ENCODE measurements around the gene DYNC2LI1.
A peak's percentile ranks its signal among the peaks of the same experiment; 100 is the strongest.

DYNC2LI1 gene

GRCh38 chr2:43794956-43795355, 21.1 kb downstream of the DYNC2LI1 start:
- H3K4me3 ChIP-seq (ENCODE audit: low read length), result no peak overlapping the region
- no peak for DNase-seq (ENCODE audit: low read depth)
- peaks cover 10% of the 10 kb centered on the region for H3K4me1 ChIP-seq (ENCODE audit: control insufficient read depth, insufficient read depth, low read length)
- no peak overlapping the region for H3K9ac ChIP-seq (ENCODE audit: low read length)
- no peaks in the 10 kb centered on the region for H3K27me3 ChIP-seq (replicated peaks; ENCODE audit: control insufficient read depth, insufficient read depth, low read length)
- H3K9me3 ChIP-seq (ENCODE audit: control insufficient read depth, low read length), result no peaks in the 10 kb centered on the region
- H3K36me3 ChIP-seq (ENCODE audit: control insufficient read depth, insufficient read depth, low read length, severe bottlenecking), result peaks cover 19% of the 10 kb centered on the region

DNA sequence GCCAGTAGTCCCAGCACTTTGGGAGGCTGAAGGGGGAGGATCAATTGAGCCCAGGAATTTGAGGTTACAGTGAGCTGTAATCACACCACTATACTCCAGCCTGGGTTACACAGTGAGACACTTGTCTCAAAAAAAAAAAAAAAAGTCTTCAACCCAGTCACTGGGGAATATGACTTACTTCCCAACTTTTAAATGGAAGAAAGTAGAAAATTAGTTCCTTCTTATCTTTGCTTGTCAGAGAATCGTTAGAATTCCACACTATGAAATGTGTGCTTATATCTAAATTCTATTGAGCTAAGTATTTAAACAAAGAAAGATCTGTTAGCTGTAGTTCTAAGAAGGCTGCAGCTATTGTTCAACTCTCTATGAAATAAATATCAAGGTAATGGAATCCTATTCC, 22.4 kb downstream of the DYNC2LI1 start:
- Histone ChIP-seq H3K4me1 (ENCODE audit: control insufficient read depth, insufficient read depth, low read length) (peaks cover 2% of the 10 kb centered on the region), H3K9me3 (ENCODE audit: control insufficient read depth, low read length) (no peaks in the 10 kb centered on the region), H3K9ac (ENCODE audit: low read length) (no peak overlapping the region), H3K36me3 (ENCODE audit: control insufficient read depth, insufficient read depth, low read length, severe bottlenecking) (peaks cover 19% of the 10 kb centered on the region), H3K4me3 (ENCODE audit: low read length) (no peak overlapping the region), H3K27me3 (replicated peaks; ENCODE audit: control insufficient read depth, insufficient read depth, low read length) (no peaks in the 10 kb centered on the region)
- DNase-seq (ENCODE audit: low read depth), result no peak

- Histone ChIP-seq H3K36me3 (ENCODE audit: control insufficient read depth, insufficient read depth, low read length, severe bottlenecking) (peaks cover 12% of the 10 kb centered on the region), H3K27me3 (replicated peaks; ENCODE audit: control insufficient read depth, insufficient read depth, low read length) (no peaks in the 10 kb centered on the region), H3K9me3 (ENCODE audit: control insufficient read depth, low read length) (no peaks in the 10 kb centered on the region), H3K4me1 (ENCODE audit: control insufficient read depth, insufficient read depth, low read length) (no peaks in the 10 kb centered on the region), H3K9ac (ENCODE audit: low read length) (no peak overlapping the region), H3K4me3 (ENCODE audit: low read length) (no peak overlapping the region)
- no peak for DNase-seq (ENCODE audit: low read depth)
These were observed 24.5 kb downstream of the DYNC2LI1 start for GRCh38 chr2:43798300-43798699.

GRCh38 chr2:43800894-43801293, 27.1 kb downstream of the DYNC2LI1 start:
- DNase-seq (ENCODE audit: low read depth), result no peak
- Histone ChIP-seq H3K9me3 (ENCODE audit: control insufficient read depth, low read length) (no peaks in the 10 kb centered on the region), H3K9ac (ENCODE audit: low read length) (no peak overlapping the region), H3K27me3 (replicated peaks; ENCODE audit: control insufficient read depth, insufficient read depth, low read length) (no peaks in the 10 kb centered on the region), H3K4me1 (ENCODE audit: control insufficient read depth, insufficient read depth, low read length) (no peaks in the 10 kb centered on the region), H3K36me3 (ENCODE audit: control insufficient read depth, insufficient read depth, low read length, severe bottlenecking) (peaks cover 19% of the 10 kb centered on the region), H3K4me3 (ENCODE audit: low read length) (no peak overlapping the region)

DNA sequence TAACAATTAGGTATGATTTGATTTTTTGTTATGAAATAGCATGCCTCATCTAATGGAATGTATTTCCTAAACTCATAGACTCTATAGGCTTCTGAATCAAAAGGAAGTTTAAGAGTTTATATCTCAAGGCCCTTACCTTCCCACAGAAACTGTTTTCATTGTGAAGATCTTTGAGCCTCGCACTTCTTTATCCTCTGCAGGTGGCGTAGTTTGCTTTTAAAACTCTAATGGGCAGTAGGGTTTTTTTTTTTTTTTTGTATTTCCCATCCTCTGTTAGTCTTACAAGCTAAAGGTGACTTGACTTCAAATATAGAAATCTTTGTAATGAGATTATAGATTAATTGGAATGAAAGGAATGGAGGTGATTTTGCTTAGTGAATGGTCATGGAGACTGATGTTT, 28.3 kb downstream of the DYNC2LI1 start:
- no peak for DNase-seq (ENCODE audit: low read depth)

GRCh38 chr2:43803113-43803512, 29.3 kb downstream of the DYNC2LI1 start:
- Histone ChIP-seq H3K36me3 (ENCODE audit: control insufficient read depth, insufficient read depth, low read length, severe bottlenecking) (peaks cover 18% of the 10 kb centered on the region), H3K9me3 (ENCODE audit: control insufficient read depth, low read length) (no peaks in the 10 kb centered on the region), H3K27me3 (replicated peaks; ENCODE audit: control insufficient read depth, insufficient read depth, low read length) (no peaks in the 10 kb centered on the region), H3K9ac (ENCODE audit: low read length) (no peak overlapping the region), H3K4me1 (ENCODE audit: control insufficient read depth, insufficient read depth, low read length) (peaks cover 4% of the 10 kb centered on the region), H3K4me3 (ENCODE audit: low read length) (no peak overlapping the region)
- peak; percentile 3 for DNase-seq (ENCODE audit: low read depth)

More for the DNA sequence above, 28.3 kb downstream of the DYNC2LI1 start:
- no peak overlapping the region for H3K4me3 ChIP-seq (ENCODE audit: low read length)
- peaks cover 18% of the 10 kb centered on the region for H3K36me3 ChIP-seq (ENCODE audit: control insufficient read depth, insufficient read depth, low read length, severe bottlenecking)
- no peaks in the 10 kb centered on the region for H3K4me1 ChIP-seq (ENCODE audit: control insufficient read depth, insufficient read depth, low read length)
- H3K9ac ChIP-seq (ENCODE audit: low read length), result no peak overlapping the region
- no peaks in the 10 kb centered on the region for H3K9me3 ChIP-seq (ENCODE audit: control insufficient read depth, low read length)
- no peaks in the 10 kb centered on the region for H3K27me3 ChIP-seq (replicated peaks; ENCODE audit: control insufficient read depth, insufficient read depth, low read length)

GRCh38 chr2:43806719-43807031, 32.8 kb downstream of the DYNC2LI1 start:
- DNase-seq (ENCODE audit: low read depth), result no peak
- Histone ChIP-seq H3K4me1 (ENCODE audit: control insufficient read depth, insufficient read depth, low read length) (peaks cover 16% of the 10 kb centered on the region), H3K4me3 (ENCODE audit: low read length) (no peak overlapping the region), H3K9me3 (ENCODE audit: control insufficient read depth, low read length) (no peaks in the 10 kb centered on the region), H3K27me3 (replicated peaks; ENCODE audit: control insufficient read depth, insufficient read depth, low read length) (no peaks in the 10 kb centered on the region), H3K36me3 (ENCODE audit: control insufficient read depth, insufficient read depth, low read length, severe bottlenecking) (peaks cover 25% of the 10 kb centered on the region), H3K9ac (ENCODE audit: low read length) (no peak overlapping the region)

- Histone ChIP-seq H3K36me3 (ENCODE audit: control insufficient read depth, insufficient read depth, low read length, severe bottlenecking) (peaks cover 15% of the 10 kb centered on the region), H3K9ac (ENCODE audit: low read length) (no peak overlapping the region), H3K4me1 (ENCODE audit: control insufficient read depth, insufficient read depth, low read length) (peaks cover 16% of the 10 kb centered on the region), H3K9me3 (ENCODE audit: control insufficient read depth, low read length) (no peaks in the 10 kb centered on the region), H3K27me3 (replicated peaks; ENCODE audit: control insufficient read depth, insufficient read depth, low read length) (no peaks in the 10 kb centered on the region), H3K4me3 (ENCODE audit: low read length) (no peak overlapping the region)
- DNase-seq (ENCODE audit: low read depth), result no peak
These were observed 36.6 kb downstream of the DYNC2LI1 start for GRCh38 chr2:43810452-43810851.

DNA sequence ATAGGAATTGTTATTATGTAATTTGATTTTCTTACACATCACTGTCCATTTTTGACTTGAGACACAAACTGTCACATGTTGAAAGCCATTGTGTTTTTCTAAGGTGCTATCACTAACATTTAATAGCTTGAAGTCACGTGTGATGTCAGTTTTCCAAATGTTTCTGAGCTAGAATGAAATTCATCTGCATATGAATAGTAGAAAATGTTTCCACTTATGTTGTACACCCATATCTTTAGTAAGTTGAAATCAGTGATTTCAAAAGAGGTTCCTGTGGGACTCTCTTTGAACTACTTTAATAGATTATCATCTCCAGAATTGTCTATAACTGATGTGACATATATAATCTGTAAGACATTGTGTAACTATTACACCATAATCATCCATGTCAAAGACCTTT, 37.0 kb downstream of the DYNC2LI1 start:
- H3K4me3 ChIP-seq (ENCODE audit: low read length), result no peak overlapping the region

DNA sequence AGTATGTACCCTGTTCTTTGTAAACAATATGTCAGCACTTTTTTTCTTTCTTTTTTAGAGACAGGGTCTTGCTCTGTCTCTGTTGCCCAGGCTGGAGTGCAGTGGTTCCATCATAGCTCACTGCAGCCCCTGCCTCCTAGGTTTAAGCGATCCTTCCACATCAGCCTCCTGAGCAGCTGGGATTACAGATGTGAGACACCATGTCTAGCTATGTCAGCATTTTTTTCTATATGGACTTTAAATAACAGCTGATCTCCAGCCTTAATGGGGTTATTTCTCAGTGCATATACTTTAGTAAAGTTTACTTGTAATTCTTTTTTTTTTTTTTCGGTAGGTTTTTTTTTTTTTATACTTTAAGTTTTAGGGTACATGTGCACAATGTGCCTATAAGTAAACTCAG, 38.2 kb downstream of the DYNC2LI1 start:
- Histone ChIP-seq H3K9me3 (ENCODE audit: control insufficient read depth, low read length) (no peaks in the 10 kb centered on the region), H3K4me3 (ENCODE audit: low read length) (no peak overlapping the region), H3K4me1 (ENCODE audit: control insufficient read depth, insufficient read depth, low read length) (peaks cover 16% of the 10 kb centered on the region), H3K27me3 (replicated peaks; ENCODE audit: control insufficient read depth, insufficient read depth, low read length) (no peaks in the 10 kb centered on the region), H3K9ac (ENCODE audit: low read length) (no peak overlapping the region), H3K36me3 (ENCODE audit: control insufficient read depth, insufficient read depth, low read length, severe bottlenecking) (peaks cover 7% of the 10 kb centered on the region)
- DNase-seq (ENCODE audit: low read depth), result no peak

More for the DNA sequence above, 37.0 kb downstream of the DYNC2LI1 start:
- no peak for DNase-seq (ENCODE audit: low read depth)
- peaks cover 16% of the 10 kb centered on the region for H3K4me1 ChIP-seq (ENCODE audit: control insufficient read depth, insufficient read depth, low read length)
- H3K9me3 ChIP-seq (ENCODE audit: control insufficient read depth, low read length), result no peaks in the 10 kb centered on the region
- H3K36me3 ChIP-seq (ENCODE audit: control insufficient read depth, insufficient read depth, low read length, severe bottlenecking), result peaks cover 12% of the 10 kb centered on the region
- H3K9ac ChIP-seq (ENCODE audit: low read length), result no peak overlapping the region
- H3K27me3 ChIP-seq (replicated peaks; ENCODE audit: control insufficient read depth, insufficient read depth, low read length), result no peaks in the 10 kb centered on the region

DNA sequence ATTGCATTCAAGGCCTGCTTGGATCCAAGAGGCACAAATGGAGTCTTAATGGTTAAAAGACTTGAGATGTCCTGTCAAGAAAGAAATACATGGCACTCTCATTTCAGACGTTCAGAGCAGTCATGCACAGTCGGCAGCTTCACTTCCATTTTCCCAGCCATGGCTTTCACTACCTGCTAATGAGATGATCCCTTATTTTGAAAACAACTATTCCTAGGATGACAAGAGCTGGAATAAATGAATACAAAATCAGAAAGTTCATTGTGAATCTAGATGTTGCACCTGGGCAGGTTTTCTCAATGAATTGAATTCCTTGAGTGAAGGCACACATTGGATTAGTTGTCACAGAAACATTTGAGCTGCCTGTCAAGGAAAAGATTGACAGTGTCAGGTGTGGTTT, 39.1 kb downstream of the DYNC2LI1 start:
- Histone ChIP-seq H3K4me3 (ENCODE audit: low read length) (no peak overlapping the region), H3K9me3 (ENCODE audit: control insufficient read depth, low read length) (no peaks in the 10 kb centered on the region), H3K27me3 (replicated peaks; ENCODE audit: control insufficient read depth, insufficient read depth, low read length) (no peaks in the 10 kb centered on the region), H3K9ac (ENCODE audit: low read length) (no peak overlapping the region), H3K4me1 (ENCODE audit: control insufficient read depth, insufficient read depth, low read length) (peaks cover 12% of the 10 kb centered on the region), H3K36me3 (ENCODE audit: control insufficient read depth, insufficient read depth, low read length, severe bottlenecking) (peaks cover 7% of the 10 kb centered on the region)
- DNase-seq (ENCODE audit: low read depth), result no peak

GRCh38 chr2:43814711-43815110, 40.9 kb downstream of the DYNC2LI1 start:
- H3K9ac ChIP-seq (ENCODE audit: low read length), result no peak overlapping the region
- no peaks in the 10 kb centered on the region for H3K27me3 ChIP-seq (replicated peaks; ENCODE audit: control insufficient read depth, insufficient read depth, low read length)
- H3K4me3 ChIP-seq (ENCODE audit: low read length), result no peak overlapping the region
- H3K4me1 ChIP-seq (ENCODE audit: control insufficient read depth, insufficient read depth, low read length), result peaks cover 12% of the 10 kb centered on the region
- H3K9me3 ChIP-seq (ENCODE audit: control insufficient read depth, low read length), result no peaks in the 10 kb centered on the region
- DNase-seq (ENCODE audit: low read depth), result no peak
- peaks cover 7% of the 10 kb centered on the region for H3K36me3 ChIP-seq (ENCODE audit: control insufficient read depth, insufficient read depth, low read length, severe bottlenecking)

Data from adipocyte (in vitro differentiated cells).